TTC549 (cell line): Measurements from ENCODE around the gene NRP2.

Experiments used
- FAIRE-seq: peaks from 2 replicates; lab custom pipeline; 2012; peaks lifted over from hg19 to GRCh38; lab: Jason Lieb, UNC

NRP2 gene

GRCh38 chr2:205807758-205808157 is 125.5 kb downstream of the NRP2 start:
- no peak for FAIRE-seq

GRCh38 chr2:205808486-205809121 is 126.3 kb downstream of the NRP2 start:
- no peak for FAIRE-seq

DNA sequence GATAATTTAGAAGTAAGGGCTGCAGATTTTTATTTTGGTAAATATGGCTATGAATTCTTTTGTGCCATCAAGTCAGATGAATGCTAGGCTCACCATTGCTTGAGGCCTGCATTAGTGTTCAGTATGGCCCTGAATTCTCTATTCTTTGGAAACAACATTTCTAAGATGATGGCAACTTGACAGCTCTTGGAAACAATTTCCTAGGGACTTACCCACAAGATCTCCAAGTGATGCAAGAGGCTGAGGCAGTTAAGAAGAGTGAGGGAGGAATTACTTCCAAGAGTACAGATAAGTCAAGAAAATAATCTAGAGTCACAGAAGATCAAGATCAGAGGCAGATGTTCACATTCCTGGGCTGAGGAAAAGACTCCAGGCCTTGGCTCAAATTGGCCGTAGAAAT is 129.1 kb downstream of the NRP2 start:
- FAIRE-seq = no peak

DNA sequence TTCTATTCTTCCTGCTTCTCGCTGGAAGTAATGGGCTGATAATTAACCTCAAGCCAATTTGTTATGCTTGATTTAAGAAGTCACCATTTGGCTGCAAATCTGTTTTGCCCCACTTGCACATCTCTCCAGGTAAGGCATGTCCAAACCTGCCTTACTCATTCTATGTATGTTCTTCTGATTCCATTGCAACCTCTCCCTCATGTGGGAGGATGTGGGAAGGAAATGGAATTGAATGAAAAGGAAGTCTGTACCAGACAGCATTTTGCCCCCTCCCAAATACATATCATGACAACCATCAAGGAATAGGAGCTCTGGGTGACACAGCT is 131.7 kb downstream of the NRP2 start:
- FAIRE-seq = no peak

- no peak for FAIRE-seq
Measured at GRCh38 chr2:205815673-205816072, 133.4 kb downstream of the NRP2 start.

DNA sequence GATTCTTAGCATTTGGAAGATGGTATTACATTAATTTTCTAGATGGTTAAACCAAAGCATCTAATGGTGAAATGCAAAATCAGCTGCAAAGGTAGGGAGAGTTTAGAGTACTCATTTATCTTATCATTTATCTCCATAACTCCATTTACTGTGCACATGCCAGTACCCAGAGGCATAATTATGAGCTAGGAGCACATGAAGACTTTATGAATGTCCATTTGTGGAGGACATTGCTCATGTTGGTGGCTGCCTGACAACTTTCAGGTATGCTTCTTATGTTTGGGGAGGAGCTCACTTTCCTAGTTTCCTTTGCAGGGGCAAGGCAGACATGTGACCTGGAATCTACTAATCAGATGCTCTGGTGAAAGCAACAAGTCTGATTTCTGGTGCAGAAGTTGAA is 134.0 kb downstream of the NRP2 start:
- no peak for FAIRE-seq

DNA sequence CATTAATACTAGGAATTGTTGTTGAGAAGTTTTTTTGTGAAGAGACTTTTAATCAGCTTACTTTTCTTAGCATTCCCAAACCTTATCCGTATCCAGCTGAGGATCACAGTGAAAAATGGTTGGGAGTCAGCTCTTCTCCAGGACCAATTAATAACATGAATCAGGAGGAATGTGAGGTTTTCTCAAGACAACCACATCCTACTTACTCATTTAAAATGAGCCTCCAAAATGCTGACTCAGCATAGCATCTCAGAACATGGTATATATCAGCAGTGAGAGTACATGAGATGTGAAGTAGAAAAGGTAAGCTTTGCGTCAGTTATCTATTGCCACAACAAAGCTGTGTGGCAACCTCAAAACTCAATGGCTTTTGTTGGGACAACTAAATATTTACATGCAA is 140.3 kb downstream of the NRP2 start:
- no peak for FAIRE-seq

GRCh38 chr2:205827809-205828365 is 145.6 kb downstream of the NRP2 start:
- no peak for FAIRE-seq

DNA sequence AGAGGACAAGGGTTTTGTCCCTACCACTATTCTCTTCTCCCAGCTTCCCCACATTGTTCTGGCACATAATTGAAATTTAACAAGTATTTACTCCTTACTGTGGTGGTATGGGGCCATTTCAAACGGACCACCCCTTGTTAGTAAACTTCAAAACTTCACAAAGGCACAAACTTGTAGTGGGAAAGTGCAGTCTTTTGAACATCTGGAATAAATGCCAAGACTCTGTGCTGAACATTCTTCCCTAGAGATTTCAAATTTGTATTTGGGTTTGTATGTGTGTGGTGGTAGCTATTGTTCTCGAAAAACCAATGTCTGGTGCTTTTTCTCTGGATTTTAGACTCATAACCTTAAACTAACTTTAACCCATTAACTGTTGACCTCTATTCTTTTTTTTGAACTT is 151.6 kb downstream of the NRP2 start:
- FAIRE-seq = no peak

DNA sequence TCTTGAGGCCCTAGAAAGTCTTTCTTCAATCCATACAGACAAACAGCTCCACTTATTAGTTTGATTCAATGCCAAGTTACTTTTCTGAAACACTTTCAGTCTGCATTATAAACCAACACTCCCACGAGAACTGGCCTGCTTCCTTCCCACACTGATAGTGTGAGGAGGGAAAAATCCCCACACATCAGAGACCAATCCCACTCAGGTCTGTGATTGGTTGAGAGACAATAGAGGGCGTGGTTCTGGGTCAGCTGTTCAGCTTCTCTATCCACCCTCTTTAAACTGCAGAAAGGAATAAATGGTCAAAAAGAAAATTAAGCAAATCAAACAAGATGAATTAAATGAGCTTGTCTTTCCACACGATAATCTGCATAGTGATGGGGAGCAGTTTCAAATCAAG is 152.5 kb downstream of the NRP2 start:
- no peak for FAIRE-seq

- FAIRE-seq = no peak
Measured at GRCh38 chr2:205835251-205835791, 153.0 kb downstream of the NRP2 start.

DNA sequence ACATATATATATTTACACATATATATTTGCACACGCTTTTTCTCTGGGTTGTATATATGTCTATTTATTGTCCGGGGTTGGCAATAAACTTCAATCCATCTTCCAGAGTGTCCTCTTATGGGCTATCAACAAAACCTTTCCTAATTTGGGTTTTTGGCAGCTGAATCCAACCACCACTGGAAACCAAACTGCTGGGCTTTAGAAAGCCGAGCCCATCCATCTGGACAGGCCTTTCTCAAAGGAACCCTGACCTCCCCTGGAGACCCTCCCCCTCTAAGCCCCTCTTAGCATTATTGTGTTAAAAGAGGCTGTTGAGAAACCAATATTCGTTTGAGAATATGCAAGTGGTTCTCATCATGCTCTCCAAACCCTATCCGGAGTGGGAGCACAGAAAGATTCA is 153.6 kb downstream of the NRP2 start:
- FAIRE-seq = no peak

- FAIRE-seq = no peak
Measured at GRCh38 chr2:205836477-205837221, 154.3 kb downstream of the NRP2 start.

GRCh38 chr2:205837663-205838062 is 155.4 kb downstream of the NRP2 start:
- FAIRE-seq = no peak

- no peak for FAIRE-seq
Measured at GRCh38 chr2:205845446-205845845, 163.1 kb downstream of the NRP2 start.
